Measurements from ENCODE around the gene PCNT. TPM values are rescaled to one million over a fixed set of nuclear protein-coding genes. Genes with fewer than 3 reads are reported as not detected.

Gene PCNT
- total RNA-seq, 1 donor from 2014 or later, result 15.1 TPM

- no peak for DNase-seq (ENCODE audit: low read depth in 2 of 2)
Observed at GRCh38 chr21:46404306-46404705, 80.3 kb downstream of the PCNT start.

DNA sequence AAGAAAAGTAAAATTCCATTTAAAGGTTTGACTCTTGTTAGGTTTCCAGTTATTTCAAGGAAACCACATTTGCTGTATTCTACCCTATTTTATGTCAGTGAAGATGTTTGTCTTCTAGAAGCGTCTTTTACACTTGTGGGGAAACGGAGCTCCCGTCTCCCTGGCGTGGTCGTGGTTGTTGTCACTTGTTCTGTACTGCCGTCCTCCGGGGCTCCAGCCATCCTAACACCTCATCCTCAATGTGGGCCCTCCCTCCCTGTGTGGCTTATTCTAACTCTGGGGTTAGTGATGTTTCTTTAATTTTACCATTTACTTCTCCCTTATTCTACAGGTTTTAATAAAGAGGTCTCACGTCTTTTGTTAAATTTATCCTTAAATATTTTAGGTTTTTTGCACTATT is 82.0 kb downstream of the PCNT start:
- DNase-seq (ENCODE audit: low read depth in 2 of 2), result no peak

- DNase-seq (ENCODE audit: low read depth in 2 of 2), result no peak
Observed at GRCh38 chr21:46409641-46410406, 85.9 kb downstream of the PCNT start.

DNA sequence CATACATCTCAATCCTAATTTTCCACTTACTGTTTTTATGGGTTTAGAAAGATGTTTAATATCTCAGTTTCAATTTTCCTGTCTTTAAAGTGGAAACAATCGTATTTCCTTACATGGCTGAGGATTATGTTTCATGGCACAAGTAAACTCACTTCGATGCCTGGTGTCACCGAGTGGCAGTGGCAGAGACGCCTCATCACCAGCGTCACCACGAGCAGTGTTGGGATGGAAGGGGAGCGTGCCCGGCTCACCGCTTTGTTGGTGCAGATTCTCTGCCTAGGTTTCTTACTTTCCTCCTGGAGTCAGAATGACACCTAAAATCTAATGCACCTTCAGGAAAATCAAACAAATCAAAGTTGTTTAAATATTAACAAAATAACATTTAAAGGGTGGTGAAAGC is 86.6 kb downstream of the PCNT start:
- DNase-seq (ENCODE audit: low read depth in 2 of 2), result no peak

DNA sequence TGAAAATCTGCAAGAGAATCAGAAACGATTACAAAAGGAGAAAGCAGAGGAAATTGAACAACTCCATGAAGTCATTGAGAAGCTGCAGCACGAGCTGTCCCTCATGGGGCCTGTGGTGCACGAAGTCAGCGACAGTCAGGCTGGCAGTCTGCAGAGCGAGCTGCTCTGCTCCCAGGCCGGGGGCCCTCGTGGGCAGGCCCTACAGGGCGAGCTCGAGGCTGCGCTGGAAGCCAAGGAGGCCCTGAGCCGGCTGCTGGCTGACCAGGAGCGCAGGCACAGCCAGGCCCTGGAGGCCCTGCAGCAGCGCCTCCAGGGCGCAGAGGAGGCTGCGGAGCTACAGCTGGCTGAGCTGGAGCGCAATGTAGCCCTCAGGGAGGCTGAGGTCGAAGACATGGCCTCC is 87.3 kb downstream of the PCNT start:
- DNase-seq (ENCODE audit: low read depth in 2 of 2), result no peak

DNA sequence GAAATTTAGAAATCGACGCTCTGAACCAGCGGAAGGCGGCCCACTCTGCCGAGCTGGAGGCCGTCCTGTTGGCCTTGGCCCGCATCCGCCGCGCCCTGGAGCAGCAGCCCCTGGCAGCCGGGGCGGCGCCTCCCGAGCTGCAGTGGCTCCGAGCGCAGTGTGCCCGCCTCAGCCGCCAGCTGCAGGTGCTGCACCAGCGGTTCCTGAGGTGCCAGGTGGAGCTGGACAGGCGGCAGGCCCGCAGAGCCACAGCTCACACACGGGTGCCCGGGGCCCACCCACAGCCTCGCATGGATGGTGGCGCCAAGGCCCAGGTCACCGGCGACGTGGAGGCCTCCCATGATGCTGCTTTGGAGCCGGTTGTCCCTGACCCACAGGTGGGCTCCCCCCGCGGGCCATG is 87.7 kb downstream of the PCNT start:
- DNase-seq (ENCODE audit: low read depth in 2 of 2), result no peak

DNA sequence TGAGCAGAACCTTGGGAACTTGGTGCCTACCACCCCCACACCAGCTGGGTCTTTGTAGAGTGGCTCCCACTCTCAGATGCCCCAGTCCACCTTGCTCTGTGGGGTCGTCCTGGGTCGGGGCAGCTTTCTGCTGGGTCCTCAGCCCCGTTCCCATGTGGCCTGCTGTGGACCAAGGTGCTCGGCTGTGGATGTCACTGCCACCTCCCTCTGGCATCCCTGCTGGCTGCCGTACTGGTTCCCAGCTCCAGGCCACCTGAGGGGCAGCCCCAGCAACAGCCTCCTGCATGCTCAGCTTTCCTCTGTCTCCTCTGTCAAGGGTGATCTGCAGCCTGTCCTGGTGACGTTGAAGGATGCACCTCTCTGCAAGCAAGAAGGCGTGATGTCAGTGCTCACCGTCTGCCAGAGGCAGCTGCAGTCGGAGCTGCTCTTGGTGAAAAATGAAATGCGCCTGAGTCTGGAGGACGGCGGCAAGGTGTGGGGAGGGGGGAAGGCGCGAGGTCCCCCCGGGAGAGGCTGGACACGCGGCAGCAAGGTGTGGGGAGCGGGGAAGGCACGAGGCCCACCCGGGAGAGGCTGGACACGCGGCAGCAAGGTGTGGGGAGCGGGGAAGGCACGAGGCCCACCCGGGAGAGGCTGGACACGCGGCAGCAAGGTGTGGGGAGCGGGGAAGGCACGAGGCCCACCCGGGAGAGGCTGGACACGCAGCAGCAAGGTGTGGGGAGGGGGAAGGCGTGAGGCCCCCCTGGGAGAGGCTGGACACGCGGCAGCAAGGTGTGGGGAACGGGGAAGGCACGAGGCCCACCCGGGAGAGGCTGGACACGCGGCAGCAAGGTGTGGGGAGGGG is 88.8 kb downstream of the PCNT start:
- no peak for DNase-seq (ENCODE audit: low read depth in 2 of 2)

DNA sequence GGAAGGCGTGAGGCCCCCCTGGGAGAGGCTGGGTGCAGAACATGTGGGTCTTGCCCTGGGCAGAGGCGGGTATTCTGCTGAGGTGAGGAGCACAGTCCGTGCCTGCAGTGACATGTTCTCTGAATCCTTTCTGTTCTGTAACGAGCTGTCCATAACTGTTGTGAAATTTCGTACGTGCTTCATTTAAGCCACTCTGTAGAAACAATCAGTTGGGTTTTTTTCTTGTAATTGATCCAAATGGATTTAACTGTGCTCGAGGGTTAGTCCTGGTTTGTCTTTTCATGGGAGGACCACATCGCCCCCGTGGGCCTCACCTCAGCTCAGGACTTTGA is 89.4 kb downstream of the PCNT start:
- DNase-seq (ENCODE audit: low read depth in 2 of 2), result no peak

DNA sequence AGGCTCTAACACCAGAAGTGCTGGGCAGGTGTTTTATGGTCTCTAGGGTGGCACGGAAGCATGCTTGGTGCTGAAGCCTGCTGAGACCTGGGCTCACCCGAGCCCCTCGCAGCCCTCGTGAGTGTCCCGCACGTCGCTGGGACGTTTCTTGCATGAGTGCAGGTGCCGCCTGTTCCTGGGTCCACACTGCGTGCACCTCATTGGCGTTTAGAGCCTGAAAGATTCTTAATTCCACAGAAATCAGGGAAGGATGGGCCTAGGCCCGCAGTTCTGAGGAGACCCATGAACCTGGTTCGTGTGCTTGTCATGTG is 91.0 kb downstream of the PCNT start:
- DNase-seq (ENCODE audit: low read depth in 2 of 2), result no peak

GRCh38 chr21:46416551-46416950 is 92.6 kb downstream of the PCNT start:
- no peak for DNase-seq (ENCODE audit: low read depth in 2 of 2)

DNA sequence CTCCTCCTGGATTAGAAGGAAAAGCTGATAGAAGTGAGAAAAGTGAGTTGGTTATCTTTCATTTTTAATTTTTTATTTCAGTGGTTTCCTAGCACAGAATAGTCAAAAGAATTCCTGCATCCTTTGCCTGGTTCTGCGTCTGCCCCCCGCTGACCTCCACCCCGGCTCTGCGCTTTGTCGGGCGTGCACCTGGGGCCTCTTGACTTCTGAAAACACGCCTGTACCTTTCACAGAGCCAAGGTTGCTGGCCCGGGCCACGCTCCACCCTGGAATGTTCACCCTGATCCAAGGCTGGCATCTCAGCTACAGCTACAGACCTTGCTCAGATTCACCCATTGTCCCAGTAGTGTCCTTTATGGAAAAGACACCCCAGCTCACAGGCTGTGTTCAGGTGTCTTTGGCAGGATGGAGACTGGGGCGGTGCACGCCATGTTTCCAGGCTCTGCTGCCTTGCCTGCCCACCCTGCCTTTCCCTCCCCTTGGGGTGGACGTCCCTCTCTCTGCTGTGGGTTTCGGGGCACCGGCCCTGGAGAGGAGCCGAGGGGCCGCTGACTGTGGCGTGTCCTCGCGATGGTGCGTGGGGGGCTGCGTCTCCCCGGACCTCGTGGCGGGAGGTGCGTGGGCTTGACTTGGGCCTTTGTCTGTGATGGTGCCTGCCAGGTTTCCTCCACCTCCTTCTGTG is 94.5 kb downstream of the PCNT start:
- DNase-seq (ENCODE audit: low read depth in 2 of 2), result no peak

DNA sequence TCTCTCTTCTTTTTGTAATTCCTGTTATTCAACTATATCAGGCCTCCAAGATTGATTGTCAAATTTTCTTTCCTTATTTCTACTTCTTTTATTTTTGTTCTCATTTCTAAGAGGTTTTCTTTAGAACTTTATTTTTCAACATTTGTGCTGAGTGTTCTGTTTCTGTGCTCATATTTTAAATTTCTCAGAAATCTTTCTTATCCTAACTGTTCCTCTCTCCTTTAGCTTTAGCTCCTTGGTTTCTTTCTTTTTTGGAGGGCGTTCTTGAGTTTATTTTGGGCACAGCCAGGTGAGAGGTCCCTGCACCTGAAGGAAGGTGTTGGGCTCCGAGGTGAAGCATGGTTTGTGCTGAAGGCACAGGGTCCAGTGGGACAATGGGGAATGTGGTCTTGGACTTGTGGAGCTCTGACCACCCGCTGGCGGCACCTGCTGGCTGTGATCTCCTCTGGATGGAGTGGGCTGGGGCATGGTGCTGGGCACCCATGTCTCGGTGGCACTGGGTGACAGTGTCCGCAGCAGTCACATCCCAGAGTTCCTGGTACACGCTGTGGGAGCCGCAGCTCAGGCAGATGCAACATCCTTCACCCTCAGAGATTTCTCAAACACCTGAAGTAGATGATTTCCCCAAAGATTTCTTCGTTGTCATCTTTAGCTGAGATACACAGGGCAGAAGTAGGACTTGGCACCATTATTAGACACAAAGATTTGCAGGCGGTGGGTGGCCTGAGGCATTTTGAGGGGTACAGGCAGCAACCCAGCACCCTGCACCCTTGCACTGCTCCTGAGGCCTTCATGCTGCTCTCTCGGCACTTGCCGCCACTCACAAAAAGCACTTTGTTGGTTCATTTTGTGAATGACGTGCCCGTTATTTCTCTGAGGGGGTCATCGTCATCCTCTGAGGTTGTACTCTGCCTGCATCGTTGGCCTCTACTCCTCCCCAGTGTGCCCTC is 96.6 kb downstream of the PCNT start:
- DNase-seq (ENCODE audit: low read depth in 2 of 2), result peak in 1 of 2 donors; percentile 27

DNA sequence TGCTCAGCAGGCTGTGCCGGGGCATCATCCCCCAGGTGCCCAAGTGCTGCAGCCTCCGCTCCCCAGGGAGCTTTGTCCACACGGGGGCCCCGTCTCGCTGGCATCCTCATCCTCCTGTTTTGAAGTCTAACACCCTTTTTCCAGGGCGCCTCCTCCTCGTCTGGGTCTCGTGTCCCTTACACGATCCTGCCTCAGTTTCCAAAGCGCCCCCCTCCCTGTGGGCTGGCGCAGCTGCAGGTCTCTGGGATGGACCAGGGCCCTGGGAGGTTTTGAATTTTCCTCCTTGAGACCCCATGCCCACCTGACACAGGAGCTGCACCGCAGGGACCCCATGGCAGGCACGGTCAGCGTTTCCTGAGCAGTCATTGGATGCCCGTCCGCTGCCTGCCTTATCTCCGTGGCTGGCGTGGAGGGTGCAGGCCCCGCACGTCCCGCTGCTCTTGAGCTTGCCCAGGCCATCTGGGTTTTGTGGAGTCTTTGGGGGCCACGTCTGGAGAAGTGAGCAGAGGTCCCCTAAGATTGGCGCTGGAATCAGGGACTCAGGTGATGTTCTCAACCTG is 97.3 kb downstream of the PCNT start:
- DNase-seq (ENCODE audit: low read depth in 2 of 2), result peak in 1 of 2 donors; percentile 9

DNA sequence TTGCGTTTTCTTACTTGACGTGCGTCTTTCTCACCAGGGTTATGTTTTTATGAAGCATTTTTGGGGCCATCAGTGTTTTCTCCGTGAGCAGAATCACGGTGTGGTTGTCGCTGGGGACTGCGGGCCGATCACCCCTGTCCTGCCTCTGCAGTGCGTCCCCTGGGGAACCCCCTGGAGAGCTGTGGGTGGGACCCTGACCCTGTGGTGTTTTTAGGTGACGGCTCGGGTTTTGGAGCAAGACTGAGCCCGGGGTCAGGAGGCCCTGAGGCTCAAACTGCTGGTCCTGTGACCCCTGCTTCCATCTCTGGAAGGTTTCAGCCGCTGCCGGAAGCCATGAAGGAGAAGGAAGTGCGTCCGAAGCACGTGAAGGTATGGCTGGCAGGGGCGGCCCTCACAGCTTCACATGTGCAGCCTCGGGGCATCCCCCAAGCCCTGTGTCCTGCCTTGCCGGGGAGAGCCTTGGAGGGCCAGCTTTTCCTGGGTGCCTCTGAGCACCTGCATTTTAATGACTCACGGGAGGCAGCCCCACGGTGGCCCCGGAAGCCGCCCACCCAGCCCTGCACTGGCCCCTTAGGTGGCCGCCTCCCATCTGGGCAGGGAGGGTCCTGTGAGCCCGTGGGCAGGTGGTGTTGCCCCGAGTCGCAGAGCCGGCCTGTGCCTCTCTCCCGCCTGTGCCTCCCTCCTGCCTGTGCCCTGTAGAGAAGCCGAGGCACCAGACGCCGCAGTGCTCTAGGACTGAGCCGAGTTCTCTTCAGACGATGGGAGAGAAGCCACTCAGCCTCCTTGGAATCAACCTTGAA is 98.0 kb downstream of the PCNT start:
- no peak for DNase-seq (ENCODE audit: low read depth in 2 of 2)

DNA sequence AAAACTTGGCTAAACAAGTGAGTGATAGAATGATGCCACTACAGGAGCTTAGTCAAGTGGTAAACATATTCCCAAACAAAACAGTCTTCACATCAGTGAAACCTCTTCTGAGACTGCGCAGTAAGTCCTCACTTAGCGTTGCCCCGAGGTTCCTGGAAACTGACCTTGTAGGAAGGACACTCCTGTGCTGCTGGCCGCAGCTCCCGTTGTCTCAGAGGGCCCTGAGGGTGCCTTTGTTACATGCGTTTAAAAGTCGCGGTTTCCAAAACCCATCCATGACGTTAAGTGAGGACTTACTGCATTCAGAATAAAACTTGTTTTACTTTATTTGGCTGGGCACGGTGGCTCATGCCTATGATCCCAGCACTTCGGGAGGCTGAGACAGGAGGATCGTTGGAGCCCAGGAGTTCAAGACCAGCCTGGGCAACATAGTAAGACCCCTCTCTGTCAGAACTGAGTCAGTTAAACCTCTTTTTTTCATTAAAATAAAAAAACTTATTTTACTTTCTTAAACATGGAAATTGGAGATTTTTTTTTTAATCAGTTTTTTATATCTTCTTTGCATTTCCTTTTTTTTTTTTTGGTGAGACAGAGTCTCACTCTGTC is 98.8 kb downstream of the PCNT start:
- no peak for DNase-seq (ENCODE audit: low read depth in 2 of 2)

- DNase-seq (ENCODE audit: low read depth in 2 of 2), result no peak
Observed at GRCh38 chr21:46423546-46424038, 99.6 kb downstream of the PCNT start.

GRCh38 chr21:46424039-46424591 is 100.2 kb downstream of the PCNT start:
- no peak for DNase-seq (ENCODE audit: low read depth in 2 of 2)

GRCh38 chr21:46424621-46425020 is 100.7 kb downstream of the PCNT start:
- no peak for DNase-seq (ENCODE audit: low read depth in 2 of 2)

- no peak for DNase-seq (ENCODE audit: low read depth in 2 of 2)
Observed at GRCh38 chr21:46425041-46425440, 101.1 kb downstream of the PCNT start.
